Measurements from ENCODE around the gene CTCF. TPM values are rescaled to one million over a fixed set of nuclear protein-coding genes. Genes with fewer than 3 reads are reported as not detected.
"Not testable (repeated sequence)": the region's sequence is repeated elsewhere in the genome, so short reads cannot be mapped to it uniquely, and the experiment has no call there.

The CTCF gene
- polyA plus RNA-seq, 6 donors from 2014 or later = 40.2 to 93.3 (median 67.8) TPM

GRCh38 chr16:67528222-67528869, 34.0 kb upstream of the CTCF start, which contains the start of gene RIPOR1:
Gene RIPOR1 (plus strand): TSS chr16:67528829. CDS start chr16:67538447, 9,618 bp downstream.
- Mint-ChIP-seq H3K27ac (peak within 1 kb of the TSS; percentile 97 to 100 (median 98)), H3K27me3 (no peaks in the 10 kb centered on the region), H3K36me3 (no peaks in the 10 kb centered on the region), H3K4me1 (peaks cover 41 to 65% (median 64%) of the 10 kb centered on the region in 3 donors), H3K9me3 (no peaks in the 10 kb centered on the region), H3K4me3 (peak within 1 kb of the TSS; percentile 78 to 99 (median 98))
- DNase-seq (peak; percentile 63), ATAC-seq (ENCODE audit: low read depth in 2 of 2) (peak; percentile 16 to 26)

GRCh38 chr16:67528870-67529581, 33.3 kb upstream of the CTCF start:
- Mint-ChIP-seq H3K4me1 (peaks cover 45 to 69% (median 68%) of the 10 kb centered on the region in 3 donors), H3K4me3 (peak overlapping the region; percentile 72 to 99 (median 98)), H3K27me3 (no peaks in the 10 kb centered on the region), H3K9me3 (no peaks in the 10 kb centered on the region), H3K36me3 (no peaks in the 10 kb centered on the region), H3K27ac (peak overlapping the region; percentile 97 to 100 (median 98))
- peak; percentile 40 for DNase-seq
- ATAC-seq (ENCODE audit: low read depth in 2 of 2) = peak in 1 of 2 donors; percentile 7

GRCh38 chr16:67529582-67530012, 32.7 kb upstream of the CTCF start:
- H3K4me3 Mint-ChIP-seq = peak overlapping the region; percentile 72 to 99 (median 98)
- H3K36me3 Mint-ChIP-seq = no peaks in the 10 kb centered on the region
- ATAC-seq (ENCODE audit: low read depth in 2 of 2) = no peak
- DNase-seq = no peak
- H3K27me3 Mint-ChIP-seq = no peaks in the 10 kb centered on the region
- H3K9me3 Mint-ChIP-seq = no peaks in the 10 kb centered on the region
- peak overlapping the region; percentile 97 to 100 (median 98) for H3K27ac Mint-ChIP-seq
- H3K4me1 Mint-ChIP-seq = peaks cover 45 to 70% (median 64%) of the 10 kb centered on the region in 3 donors

GRCh38 chr16:67530013-67530939, 32.0 kb upstream of the CTCF start:
- H3K27ac Mint-ChIP-seq = peak overlapping the region; percentile 98 to 100 (median 99)
- ATAC-seq (ENCODE audit: low read depth in 2 of 2) (peak; percentile 67 to 70), DNase-seq (peak; percentile 93)
- H3K36me3 Mint-ChIP-seq = no peaks in the 10 kb centered on the region
- peaks cover 47 to 70% (median 62%) of the 10 kb centered on the region in 3 donors for H3K4me1 Mint-ChIP-seq
- H3K9me3 Mint-ChIP-seq = no peaks in the 10 kb centered on the region
- no peaks in the 10 kb centered on the region for H3K27me3 Mint-ChIP-seq
- H3K4me3 Mint-ChIP-seq = peak overlapping the region; percentile 72 to 99 (median 98)

GRCh38 chr16:67531247-67531646, 31.1 kb upstream of the CTCF start:
- no peaks in the 10 kb centered on the region for H3K9me3 Mint-ChIP-seq
- peak overlapping the region; percentile 98 to 100 (median 99) for H3K27ac Mint-ChIP-seq
- DNase-seq (peak; percentile 85), ATAC-seq (ENCODE audit: low read depth in 2 of 2) (peak; percentile 46 to 52)
- H3K36me3 Mint-ChIP-seq = no peaks in the 10 kb centered on the region
- H3K27me3 Mint-ChIP-seq = no peaks in the 10 kb centered on the region
- H3K4me3 Mint-ChIP-seq = peak overlapping the region; percentile 72 to 98 (median 90)
- peaks cover 52 to 72% (median 64%) of the 10 kb centered on the region in 3 donors for H3K4me1 Mint-ChIP-seq

- Mint-ChIP-seq H3K36me3 (no peaks in the 10 kb centered on the region), H3K27me3 (no peaks in the 10 kb centered on the region), H3K4me1 (peaks cover 63 to 68% (median 65%) of the 10 kb centered on the region in 3 donors), H3K27ac (peak overlapping the region in 5 of 6 donors; percentile 89 to 99 (median 98)), H3K9me3 (no peaks in the 10 kb centered on the region), H3K4me3 (peak overlapping the region; percentile 13 to 94 (median 78))
- no peak for DNase-seq
- no peak for ATAC-seq (ENCODE audit: low read depth in 2 of 2)
Observed at GRCh38 chr16:67533024-67533560, 29.2 kb upstream of the CTCF start.

- peak overlapping the region in 5 of 6 donors; percentile 14 to 98 (median 69) for H3K27ac Mint-ChIP-seq
- H3K4me3 Mint-ChIP-seq = peak overlapping the region in 4 of 8 donors; percentile 10 to 67 (median 34)
- not testable (repeated sequence) for H3K27me3 Mint-ChIP-seq; H3K9me3 Mint-ChIP-seq; H3K36me3 Mint-ChIP-seq; ATAC-seq (ENCODE audit: low read depth in 2 of 2); DNase-seq
- H3K4me1 Mint-ChIP-seq = peaks cover 67 to 72% (median 72%) of the 10 kb centered on the region in 3 donors
Observed at GRCh38 chr16:67533987-67534386, 28.3 kb upstream of the CTCF start.

GRCh38 chr16:67534431-67534830, 27.9 kb upstream of the CTCF start:
- Mint-ChIP-seq H3K27me3 (no peaks in the 10 kb centered on the region), H3K4me3 (peak overlapping the region in 5 of 8 donors; percentile 10 to 67 (median 38)), H3K9me3 (no peaks in the 10 kb centered on the region), H3K4me1 (peaks cover 71 to 77% (median 76%) of the 10 kb centered on the region in 3 donors), H3K36me3 (no peaks in the 10 kb centered on the region), H3K27ac (peak overlapping the region in 5 of 6 donors; percentile 14 to 98 (median 69))
- DNase-seq (no peak), ATAC-seq (ENCODE audit: low read depth in 2 of 2) (no peak)

- Mint-ChIP-seq H3K27ac (peak overlapping the region in 4 of 6 donors; percentile 77 to 98 (median 88)), H3K9me3 (no peaks in the 10 kb centered on the region)
Observed at GRCh38 chr16:67535201-67535600, 27.1 kb upstream of the CTCF start.

GRCh38 chr16:67537270-67537635, 25.1 kb upstream of the CTCF start:
- Mint-ChIP-seq H3K27me3 (no peaks in the 10 kb centered on the region), H3K4me3 (peak overlapping the region; percentile 79 to 94 (median 88)), H3K9me3 (no peaks in the 10 kb centered on the region), H3K36me3 (peaks cover 2 to 15% of the 10 kb centered on the region in 2 donors), H3K4me1 (peaks cover 71 to 82% (median 79%) of the 10 kb centered on the region in 3 donors), H3K27ac (peak overlapping the region; percentile 96 to 99 (median 98))
- peak; percentile 46 to 50 for ATAC-seq (ENCODE audit: low read depth in 2 of 2)
- DNase-seq = peak; percentile 43

More at GRCh38 chr16:67535201-67535600, 27.1 kb upstream of the CTCF start:
- no peaks in the 10 kb centered on the region for H3K27me3 Mint-ChIP-seq
- ATAC-seq (ENCODE audit: low read depth in 2 of 2) (no peak), DNase-seq (no peak)
- no peaks in the 10 kb centered on the region for H3K36me3 Mint-ChIP-seq
- peak overlapping the region in 7 of 8 donors; percentile 50 to 86 (median 81) for H3K4me3 Mint-ChIP-seq
- H3K4me1 Mint-ChIP-seq = peaks cover 70 to 80% (median 76%) of the 10 kb centered on the region in 3 donors

GRCh38 chr16:67537636-67538591, 24.4 kb upstream of the CTCF start:
- no peaks in the 10 kb centered on the region for H3K27me3 Mint-ChIP-seq
- H3K36me3 Mint-ChIP-seq = peaks cover 5 to 20% of the 10 kb centered on the region in 2 donors
- peaks cover 70 to 82% (median 79%) of the 10 kb centered on the region in 3 donors for H3K4me1 Mint-ChIP-seq
- H3K27ac Mint-ChIP-seq = peak overlapping the region; percentile 20 to 98 (median 90)
- peak overlapping the region; percentile 75 to 94 (median 88) for H3K4me3 Mint-ChIP-seq
- DNase-seq (peak; percentile 75), ATAC-seq (ENCODE audit: low read depth in 2 of 2) (peak; percentile 61 to 65)
- no peaks in the 10 kb centered on the region for H3K9me3 Mint-ChIP-seq
